Sigmoid colon (tissue), 4 donors: ENCODE data around the gene GLIS1.

Source experiments
- CTCF ChIP-seq, 4 experiments: fragments of 450-650 bp in 3 of 4; fragments of 200-600 bp in 1 of 4; IDR thresholded peaks; one replicate each; pipeline ENCODE4 v1.5.1; 2016 to 2019; ENCODE audit warnings: antibody characterized with exemption in 4 of 4, mild to moderate bottlenecking in 3 of 4, moderate library complexity in 2 of 4
- POLR2A ChIP-seq, 2 donors: fragments of 450-650 bp; IDR thresholded peaks; one replicate each; pipeline ENCODE4 v1.6.1; 2016; ENCODE audit warnings: antibody characterized with exemption in 2 of 2, mild to moderate bottlenecking in 2 of 2, moderate library complexity in 2 of 2
- POLR2AphosphoS5 ChIP-seq, 4 donors: sonication (generic); formaldehyde crosslinking; IDR thresholded peaks; one replicate each; pipeline ENCODE4 v1.6.1; 2017; ENCODE audit warnings: antibody characterized with exemption in 4 of 4

- TF ChIP-seq POLR2A (IDR thresholded peaks at IDR 0.05): no peak
- no peak for TF ChIP-seq CTCF (IDR thresholded peaks at IDR 0.05)
- no peak for TF ChIP-seq POLR2AphosphoS5 (IDR thresholded peaks at IDR 0.05)
Observed at GRCh38 chr1:53633073-53633704, 105.8 kb downstream of the GLIS1 start.
